GOT3 (cell line): ENCODE measurements around the gene TH.

Experiments
- DNase-seq: peaks from one replicate; lab custom pipeline; 2025; ENCODE audit warnings: mixed read lengths; lab: John Stamatoyannopoulos, UW

The TH gene

GRCh38 chr11:2208691-2209369 is 37.2 kb upstream of the TH start:
- no peak for DNase-seq

GRCh38 chr11:2207773-2208621 is 36.4 kb upstream of the TH start:
- no peak for DNase-seq

GRCh38 chr11:2207212-2207611 is 35.6 kb upstream of the TH start:
- no peak for DNase-seq

- DNase-seq: no peak
Measured at GRCh38 chr11:2205981-2206690, 34.5 kb upstream of the TH start.

GRCh38 chr11:2205214-2205720 is 33.7 kb upstream of the TH start:
- no peak for DNase-seq

GRCh38 chr11:2204361-2205213 is 33.0 kb upstream of the TH start:
- no peak for DNase-seq

- no peak for DNase-seq
Measured at GRCh38 chr11:2203440-2204259, 32.0 kb upstream of the TH start.

GRCh38 chr11:2202900-2203439 is 31.4 kb upstream of the TH start:
- DNase-seq: no peak

- no peak for DNase-seq
Measured at GRCh38 chr11:2202071-2202899, 30.7 kb upstream of the TH start.

- no peak for DNase-seq
Measured at GRCh38 chr11:2201542-2201941, 29.9 kb upstream of the TH start.

GRCh38 chr11:2200957-2201519 is 29.4 kb upstream of the TH start:
- no peak for DNase-seq

- no peak for DNase-seq
Measured at GRCh38 chr11:2200536-2200935, 28.9 kb upstream of the TH start.

GRCh38 chr11:2199466-2200341 is 28.1 kb upstream of the TH start:
- no peak for DNase-seq

GRCh38 chr11:2198621-2199365 is 27.2 kb upstream of the TH start:
- no peak for DNase-seq

- no peak for DNase-seq
Measured at GRCh38 chr11:2197771-2198520, 26.3 kb upstream of the TH start.

- DNase-seq: no peak
Measured at GRCh38 chr11:2196970-2197770, 25.6 kb upstream of the TH start.
